ENCODE results near the gene BMS1.

DNA sequence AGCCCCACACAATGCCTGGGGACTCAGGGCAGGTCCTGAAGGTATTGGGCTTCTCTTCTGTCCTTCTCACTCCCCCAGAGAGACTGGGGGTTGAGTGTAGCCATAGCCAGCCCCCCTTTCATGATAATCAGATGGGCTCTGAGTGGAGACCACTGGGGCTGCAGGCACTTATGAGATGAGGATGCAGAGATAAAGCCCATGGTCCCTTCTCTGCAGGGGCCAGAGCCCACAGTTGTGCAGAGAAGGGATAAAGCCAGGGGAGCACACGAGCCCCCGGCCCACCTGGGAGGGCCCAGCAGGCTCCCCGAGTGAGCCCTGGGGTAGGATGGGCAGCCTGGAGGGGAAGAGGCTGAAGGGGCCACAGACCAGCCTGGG lies 96.2 kb downstream of the BMS1 start:
- TF ChIP-seq, protein P1, sequence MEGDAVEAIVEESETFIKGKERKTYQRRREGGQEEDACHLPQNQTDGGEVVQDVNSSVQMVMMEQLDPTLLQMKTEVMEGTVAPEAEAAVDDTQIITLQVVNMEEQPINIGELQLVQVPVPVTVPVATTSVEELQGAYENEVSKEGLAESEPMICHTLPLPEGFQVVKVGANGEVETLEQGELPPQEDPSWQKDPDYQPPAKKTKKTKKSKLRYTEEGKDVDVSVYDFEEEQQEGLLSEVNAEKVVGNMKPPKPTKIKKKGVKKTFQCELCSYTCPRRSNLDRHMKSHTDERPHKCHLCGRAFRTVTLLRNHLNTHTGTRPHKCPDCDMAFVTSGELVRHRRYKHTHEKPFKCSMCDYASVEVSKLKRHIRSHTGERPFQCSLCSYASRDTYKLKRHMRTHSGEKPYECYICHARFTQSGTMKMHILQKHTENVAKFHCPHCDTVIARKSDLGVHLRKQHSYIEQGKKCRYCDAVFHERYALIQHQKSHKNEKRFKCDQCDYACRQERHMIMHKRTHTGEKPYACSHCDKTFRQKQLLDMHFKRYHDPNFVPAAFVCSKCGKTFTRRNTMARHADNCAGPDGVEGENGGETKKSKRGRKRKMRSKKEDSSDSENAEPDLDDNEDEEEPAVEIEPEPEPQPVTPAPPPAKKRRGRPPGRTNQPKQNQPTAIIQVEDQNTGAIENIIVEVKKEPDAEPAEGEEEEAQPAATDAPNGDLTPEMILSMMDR (IDR thresholded peaks at IDR 0.05 in 4 of 5, conservative IDR thresholded peaks at IDR 0.05 in 1 of 5): no peak
- no peak for TF ChIP-seq POLR2A (IDR thresholded peaks at IDR 0.05)
